GM10266 (cell line): ENCODE results near the gene RFXANK.

Experiments
- DNase-seq: peaks from one replicate; pipeline ENCODE4 v3.0.0; 2012; ENCODE audit errors: extremely low spot score
- CTCF ChIP-seq: IDR thresholded peaks from 2 replicates; pipeline ENCODE4 v1.5.1; 2012; ENCODE audit warnings: mild to moderate bottlenecking, low read depth; ENCODE audit not compliant: control insufficient read depth, insufficient read depth; ENCODE audit errors: missing control alignments

Gene RFXANK

GRCh38 chr19:19236173-19236572, 44.1 kb downstream of the RFXANK start:
- no peak for DNase-seq
- no peak for TF ChIP-seq CTCF

GRCh38 chr19:19238126-19238894, 46.3 kb downstream of the RFXANK start:
- DNase-seq = no peak
- no peak for TF ChIP-seq CTCF

GRCh38 chr19:19239675-19240074, 47.6 kb downstream of the RFXANK start:
- DNase-seq = no peak
- TF ChIP-seq CTCF = no peak

GRCh38 chr19:19240476-19240875, 48.4 kb downstream of the RFXANK start:
- no peak for TF ChIP-seq CTCF
- DNase-seq = no peak

- TF ChIP-seq CTCF = no peak
- no peak for DNase-seq
Observed at GRCh38 chr19:19250196-19250801, 58.2 kb downstream of the RFXANK start.
